ENCODE data around the gene PTPN14.

PTPN14 gene

GRCh38 chr1:214319938-214320337, 231.5 kb downstream of the PTPN14 start:
- H3K36me3 Mint-ChIP-seq (ENCODE audit: low read depth), result peaks cover 36% of the 10 kb centered on the region
- peak in 1 of 3 experiments; percentile 17 for TF ChIP-seq CTCF (IDR thresholded peaks at IDR 0.05; ENCODE audit: unreplicated experiment in 3 of 3)
- H3K9me3 Mint-ChIP-seq, result no peaks in the 10 kb centered on the region
- H3K27me3 Mint-ChIP-seq (ENCODE audit: low read depth), result no peaks in the 10 kb centered on the region
- peaks cover 13% of the 10 kb centered on the region for H3K4me1 Mint-ChIP-seq
- H3K4me3 Mint-ChIP-seq, result no peak overlapping the region
- no peak overlapping the region for H3K27ac Mint-ChIP-seq

GRCh38 chr1:214318956-214319736, 232.3 kb downstream of the PTPN14 start:
- H3K27me3 Mint-ChIP-seq (ENCODE audit: low read depth), result no peaks in the 10 kb centered on the region
- peak overlapping the region in 1 of 3 experiments; percentile 83 for H3K4me3 Mint-ChIP-seq
- H3K27ac Mint-ChIP-seq, result peak overlapping the region in 1 of 3 experiments; percentile 39
- no peaks in the 10 kb centered on the region for H3K9me3 Mint-ChIP-seq
- H3K36me3 Mint-ChIP-seq (ENCODE audit: low read depth), result peaks cover 37% of the 10 kb centered on the region
- no peak for TF ChIP-seq CTCF (IDR thresholded peaks at IDR 0.05; ENCODE audit: unreplicated experiment in 3 of 3)
- H3K4me1 Mint-ChIP-seq, result peaks cover 13% of the 10 kb centered on the region

GRCh38 chr1:214318356-214318755, 233.0 kb downstream of the PTPN14 start:
- Mint-ChIP-seq H3K4me3 (peak overlapping the region; percentile 6 to 83 (median 79)), H3K4me1 (peaks cover 13% of the 10 kb centered on the region), H3K9me3 (no peaks in the 10 kb centered on the region), H3K27ac (peak overlapping the region in 2 of 3 experiments; percentile 39 to 50), H3K36me3 (ENCODE audit: low read depth) (peaks cover 37% of the 10 kb centered on the region), H3K27me3 (ENCODE audit: low read depth) (no peaks in the 10 kb centered on the region)
- TF ChIP-seq CTCF (IDR thresholded peaks at IDR 0.05; ENCODE audit: unreplicated experiment in 3 of 3), result no peak

- TF ChIP-seq CTCF (IDR thresholded peaks at IDR 0.05; ENCODE audit: unreplicated experiment in 3 of 3), result peak in 2 of 3 experiments; percentile 16 to 17
- no peaks in the 10 kb centered on the region for H3K9me3 Mint-ChIP-seq
- H3K27ac Mint-ChIP-seq, result peak overlapping the region in 2 of 3 experiments; percentile 39 to 50
- no peaks in the 10 kb centered on the region for H3K27me3 Mint-ChIP-seq (ENCODE audit: low read depth)
- H3K36me3 Mint-ChIP-seq (ENCODE audit: low read depth), result peaks cover 37% of the 10 kb centered on the region
- peaks cover 14% of the 10 kb centered on the region for H3K4me1 Mint-ChIP-seq
- peak overlapping the region; percentile 6 to 83 (median 79) for H3K4me3 Mint-ChIP-seq
Measured at GRCh38 chr1:214317734-214318133, 233.7 kb downstream of the PTPN14 start.

DNA sequence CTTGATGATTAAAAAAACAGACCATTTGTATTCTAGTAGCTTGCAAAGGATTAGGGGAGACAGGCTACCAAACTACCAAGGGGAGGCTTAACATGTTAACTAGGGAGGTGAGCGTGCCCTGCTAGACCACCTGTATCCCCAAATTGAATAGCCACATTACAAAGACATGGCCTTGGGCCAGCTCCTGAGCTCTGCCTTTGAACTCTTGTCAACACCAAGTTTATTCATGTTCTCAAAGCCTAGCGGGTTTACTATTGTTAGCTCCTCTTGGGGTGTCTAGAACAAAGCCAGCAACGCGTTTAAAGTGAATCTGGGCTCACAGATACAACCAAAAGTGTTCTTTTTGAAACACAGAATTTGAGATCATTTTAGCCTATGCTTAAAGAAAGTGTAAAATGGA, 234.1 kb downstream of the PTPN14 start:
- Mint-ChIP-seq H3K27me3 (ENCODE audit: low read depth) (no peaks in the 10 kb centered on the region), H3K4me3 (peak overlapping the region in 1 of 3 experiments; percentile 24), H3K4me1 (peaks cover 19% of the 10 kb centered on the region)

More for the DNA sequence above, 234.1 kb downstream of the PTPN14 start:
- TF ChIP-seq CTCF (IDR thresholded peaks at IDR 0.05; ENCODE audit: unreplicated experiment in 3 of 3), result no peak
- peaks cover 37% of the 10 kb centered on the region for H3K36me3 Mint-ChIP-seq (ENCODE audit: low read depth)
- H3K27ac Mint-ChIP-seq, result no peak overlapping the region
- no peaks in the 10 kb centered on the region for H3K9me3 Mint-ChIP-seq

All from nephron (organoid).